ENCODE results near the gene PHB1.
"Not testable (repeated sequence)": the region's sequence is repeated elsewhere in the genome, so short reads cannot be mapped to it uniquely, and the experiment has no call there.

The PHB1 gene

GRCh38 chr17:49434821-49435670 lies 20.4 kb upstream of the PHB1 start:
- TF ChIP-seq POLR2A (IDR thresholded peaks at IDR 0.05; ENCODE audit: low read length) (no peak), GATA1 (IDR thresholded peaks at IDR 0.05; ENCODE audit: low read depth, low read length) (no peak)

GRCh38 chr17:49433000-49433694 lies 18.5 kb upstream of the PHB1 start:
- DNase-seq, result no peak
- TF ChIP-seq GATA1 (IDR thresholded peaks at IDR 0.05; ENCODE audit: low read depth, low read length), result no peak

More at GRCh38 chr17:49434821-49435670, 20.4 kb upstream of the PHB1 start:
- DNase-seq, result peak; percentile 53 to 67

- DNase-seq, result no peak
- TF ChIP-seq GATA1 (IDR thresholded peaks at IDR 0.05; ENCODE audit: low read depth, low read length) (no peak), POLR2A (IDR thresholded peaks at IDR 0.05; ENCODE audit: low read length) (no peak)
These were observed 17.1 kb upstream of the PHB1 start for GRCh38 chr17:49431743-49432142.

GRCh38 chr17:49425004-49425286 lies 10.3 kb upstream of the PHB1 start:
- no peak for TF ChIP-seq GATA1 (IDR thresholded peaks at IDR 0.05; ENCODE audit: low read depth, low read length)
- no peak for DNase-seq

- peak; percentile 53 to 77 for DNase-seq
These were observed 9.8 kb upstream of the PHB1 start for GRCh38 chr17:49424276-49425003.

GRCh38 chr17:49422714-49423113 lies 8.0 kb upstream of the PHB1 start:
- no peak for DNase-seq
- TF ChIP-seq GATA1 (IDR thresholded peaks at IDR 0.05; ENCODE audit: low read depth, low read length), result no peak
- no peak for TF ChIP-seq POLR2A (IDR thresholded peaks at IDR 0.05; ENCODE audit: low read length)

- DNase-seq, result not testable (repeated sequence)
These were observed 5.1 kb upstream of the PHB1 start for GRCh38 chr17:49419761-49420160.

- DNase-seq, result not testable (repeated sequence)
These were observed 4.4 kb upstream of the PHB1 start for GRCh38 chr17:49418754-49419740.

GRCh38 chr17:49414271-49414621 lies 436 bp downstream of the PHB1 start:
- TF ChIP-seq GATA1 (IDR thresholded peaks at IDR 0.05; ENCODE audit: low read depth, low read length) (no peak), POLR2A (IDR thresholded peaks at IDR 0.05; ENCODE audit: low read length) (no peak)
- peak in 1 of 2 experiments; percentile 35 for DNase-seq

- TF ChIP-seq GATA1 (IDR thresholded peaks at IDR 0.05; ENCODE audit: low read depth, low read length) (no peak), POLR2A (IDR thresholded peaks at IDR 0.05; ENCODE audit: low read length) (no peak)
These were observed 5.6 kb downstream of the PHB1 start for GRCh38 chr17:49409066-49409465.

GRCh38 chr17:49407981-49408501 lies 6.6 kb downstream of the PHB1 start:
- no peak for TF ChIP-seq GATA1 (IDR thresholded peaks at IDR 0.05; ENCODE audit: low read depth, low read length)
- no peak for TF ChIP-seq POLR2A (IDR thresholded peaks at IDR 0.05; ENCODE audit: low read length)
- peak; percentile 80 to 87 for DNase-seq

More at GRCh38 chr17:49409066-49409465, 5.6 kb downstream of the PHB1 start:
- DNase-seq, result no peak

GRCh38 chr17:49407086-49407485 lies 7.6 kb downstream of the PHB1 start:
- TF ChIP-seq POLR2A (IDR thresholded peaks at IDR 0.05; ENCODE audit: low read length) (no peak), GATA1 (IDR thresholded peaks at IDR 0.05; ENCODE audit: low read depth, low read length) (no peak)
- DNase-seq, result no peak

GRCh38 chr17:49406421-49407061 lies 8.1 kb downstream of the PHB1 start:
- no peak for TF ChIP-seq POLR2A (IDR thresholded peaks at IDR 0.05; ENCODE audit: low read length)
- TF ChIP-seq GATA1 (IDR thresholded peaks at IDR 0.05; ENCODE audit: low read depth, low read length), result no peak
- DNase-seq, result no peak

All from erythroblast (primary cell).